ENCODE measurements around the gene ETHE1.
A peak's percentile ranks its signal among the peaks of the same experiment; 100 is the strongest.

ETHE1 gene

DNA sequence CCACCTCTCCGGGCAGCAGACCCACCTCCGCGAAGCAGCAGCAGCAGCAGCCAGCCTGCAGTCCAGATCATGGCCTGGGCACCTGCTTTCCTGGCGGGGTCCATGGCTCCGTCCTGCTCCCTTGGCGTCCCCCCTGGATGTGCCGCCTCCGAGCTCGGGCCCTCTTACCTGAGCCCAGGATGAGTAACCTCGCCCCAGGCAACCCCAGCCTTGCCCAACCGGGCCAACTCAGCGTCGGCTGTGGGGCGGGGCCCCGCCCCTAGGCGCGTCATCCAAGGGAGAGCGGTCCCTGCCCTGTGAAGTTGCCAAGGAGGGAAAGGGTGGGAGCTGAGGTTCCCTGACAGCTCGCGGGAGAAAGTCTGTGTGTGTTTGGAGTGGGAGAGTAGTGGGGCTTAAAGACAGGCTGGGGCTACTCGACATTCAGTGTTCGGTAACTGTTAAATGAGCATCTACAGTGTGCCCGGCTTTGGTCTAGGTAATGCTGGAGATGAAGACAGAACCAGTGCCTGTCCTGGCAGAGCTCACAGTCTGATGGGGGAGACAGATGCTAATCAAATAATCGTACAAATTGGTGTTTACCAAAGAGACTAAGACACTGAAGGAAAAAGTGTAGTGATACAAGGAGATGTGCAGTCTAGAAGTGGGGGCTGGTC, 61.4 kb downstream of the ETHE1 start, which contains the start of gene LYPD3:
Gene LYPD3 (minus strand): TSS at position 141 of the 653 bp plus-strand sequence. CDS start 37 bp downstream, at position 104.
- no peak for DNase-seq (ENCODE audit: low read depth in 2 of 2)

DNA sequence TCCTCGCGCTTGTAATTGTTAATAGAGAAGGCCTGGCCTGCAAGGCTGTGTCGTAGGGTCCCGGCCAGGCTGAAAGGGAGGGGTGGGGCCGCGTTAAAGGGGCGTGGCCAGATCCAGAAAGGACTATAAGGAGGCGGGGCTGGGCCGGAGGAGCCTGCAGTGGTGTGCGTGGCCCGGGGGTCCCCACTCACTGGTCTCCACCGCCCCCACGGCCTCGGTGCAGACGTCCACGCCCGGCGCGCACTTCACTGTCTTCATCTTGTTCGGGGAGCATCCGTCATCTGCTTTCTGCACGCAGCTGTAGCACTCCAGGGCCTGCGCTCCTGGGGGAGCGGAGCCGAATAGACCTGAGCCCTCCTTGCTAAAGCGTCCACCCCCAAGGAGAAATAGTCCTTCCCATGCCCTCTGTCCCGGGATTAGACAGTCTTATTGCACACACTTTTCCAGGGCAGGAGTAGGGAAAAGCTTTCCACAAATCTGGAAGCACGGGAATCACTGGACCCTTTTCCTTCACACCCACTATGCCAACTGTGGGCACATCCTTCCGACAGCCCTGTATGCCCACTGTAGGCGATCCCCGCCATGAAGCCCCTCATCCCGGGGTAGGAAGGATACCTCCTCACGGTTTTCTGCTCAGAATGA, 62.7 kb downstream of the ETHE1 start:
- DNase-seq (ENCODE audit: low read depth in 2 of 2), result peak; percentile 54 to 65

DNA sequence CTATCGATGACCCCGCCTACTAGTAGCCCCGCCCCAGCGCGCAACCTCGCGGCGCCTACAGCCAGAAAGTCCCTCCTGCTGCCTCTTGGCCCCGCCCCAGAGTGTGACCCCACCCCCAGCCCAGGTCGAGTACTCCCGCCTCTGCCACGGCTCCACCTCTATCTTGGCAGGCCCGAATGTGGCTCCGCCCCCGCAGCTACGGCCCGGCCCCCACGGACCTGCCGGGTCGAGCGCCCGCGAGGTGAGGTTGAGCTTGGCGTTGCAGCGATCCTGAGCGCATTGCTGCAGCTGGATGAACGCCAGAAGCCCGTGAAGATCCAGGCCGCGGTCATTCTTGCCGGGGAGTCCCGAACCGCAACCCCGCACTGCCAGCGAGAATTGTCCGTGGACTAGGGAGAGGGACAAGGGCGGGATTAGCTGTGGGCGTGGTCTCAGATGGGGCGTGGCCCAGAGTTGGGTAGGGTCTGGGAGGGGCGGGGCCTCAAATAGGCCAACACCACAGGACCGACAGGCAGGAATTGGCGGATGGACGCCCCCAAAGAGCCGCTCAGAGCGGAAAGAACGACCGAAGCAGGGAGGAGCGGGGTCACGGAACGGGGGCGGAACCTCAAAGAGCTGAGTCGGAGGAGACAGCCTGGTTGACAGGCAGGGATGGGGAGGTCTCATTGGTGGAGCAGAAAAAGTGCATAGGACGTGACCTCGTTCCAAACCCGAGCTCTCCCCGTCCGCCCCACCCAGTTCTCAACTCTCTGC, 63.4 kb downstream of the ETHE1 start:
- DNase-seq (ENCODE audit: low read depth in 2 of 2), result peak; percentile 99 to 100

DNA sequence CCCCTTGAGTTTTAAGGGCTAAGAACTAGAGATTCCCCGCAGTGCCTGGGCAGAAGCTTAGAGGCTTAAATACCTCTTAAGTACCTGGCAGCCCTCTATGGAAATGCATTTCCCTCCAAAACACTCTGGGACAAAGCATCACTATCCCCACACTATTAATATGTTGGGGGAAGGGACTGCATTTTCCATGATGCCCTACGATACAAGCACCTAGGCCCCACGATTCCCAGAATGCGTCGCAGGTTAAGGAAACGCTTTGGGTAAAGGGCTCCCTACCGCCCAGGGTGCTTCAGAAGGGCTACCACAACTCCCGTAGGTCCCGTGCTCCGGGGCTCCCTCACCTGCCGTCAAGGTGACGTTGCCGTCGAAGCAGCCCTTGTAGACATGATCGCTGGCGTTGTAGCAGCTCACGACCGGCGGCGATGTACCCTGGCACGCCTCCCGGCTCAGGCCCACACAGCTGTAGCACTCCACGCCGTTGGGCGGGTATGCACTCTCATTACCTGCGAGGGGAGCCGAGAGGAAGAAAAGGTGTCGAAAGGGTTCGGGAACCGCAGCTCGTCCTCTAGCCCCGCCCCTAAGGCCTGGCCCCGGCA, 64.1 kb downstream of the ETHE1 start:
- DNase-seq (ENCODE audit: low read depth in 2 of 2), result no peak

DNA sequence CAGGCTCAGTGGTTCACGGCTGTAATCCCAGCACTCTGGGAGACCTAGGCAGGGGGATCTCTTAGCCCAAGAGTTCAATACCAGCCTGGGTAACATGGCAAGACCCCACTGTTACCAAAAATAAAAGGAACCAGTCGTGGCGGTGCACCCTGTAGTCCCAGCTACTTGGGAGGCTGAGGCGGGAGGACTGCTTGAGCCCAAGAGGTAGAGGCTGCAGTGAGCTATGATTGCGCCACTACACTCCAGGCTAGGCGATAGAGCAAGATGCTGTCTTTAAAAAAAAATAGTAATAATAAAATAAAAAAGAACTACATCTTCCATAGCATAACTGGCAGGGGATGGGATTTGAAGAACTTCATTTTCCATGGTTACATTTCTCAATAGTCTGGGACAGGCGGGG, 64.6 kb downstream of the ETHE1 start:
- no peak for DNase-seq (ENCODE audit: low read depth in 2 of 2)

DNA sequence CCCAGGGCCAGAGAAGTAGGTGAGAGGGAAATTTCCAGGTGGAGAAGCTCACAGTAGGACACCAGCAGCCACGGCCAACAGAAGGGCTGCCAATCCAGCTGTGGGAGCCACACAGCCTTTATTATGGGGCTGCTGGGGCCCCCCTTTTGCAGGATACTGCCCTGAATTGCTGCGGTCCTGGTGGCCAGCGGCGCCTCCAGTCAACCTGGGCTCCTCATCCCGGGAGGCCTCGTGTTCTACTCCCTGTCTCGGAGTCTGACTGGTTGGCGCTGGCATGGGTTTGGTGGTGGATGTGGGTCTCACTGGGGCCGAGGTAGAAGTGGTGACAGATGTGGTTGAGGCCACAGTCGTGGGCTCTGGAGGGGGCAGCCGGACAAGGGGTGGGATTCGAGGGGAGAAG, 65.7 kb downstream of the ETHE1 start:
- DNase-seq (ENCODE audit: low read depth in 2 of 2), result no peak

DNA sequence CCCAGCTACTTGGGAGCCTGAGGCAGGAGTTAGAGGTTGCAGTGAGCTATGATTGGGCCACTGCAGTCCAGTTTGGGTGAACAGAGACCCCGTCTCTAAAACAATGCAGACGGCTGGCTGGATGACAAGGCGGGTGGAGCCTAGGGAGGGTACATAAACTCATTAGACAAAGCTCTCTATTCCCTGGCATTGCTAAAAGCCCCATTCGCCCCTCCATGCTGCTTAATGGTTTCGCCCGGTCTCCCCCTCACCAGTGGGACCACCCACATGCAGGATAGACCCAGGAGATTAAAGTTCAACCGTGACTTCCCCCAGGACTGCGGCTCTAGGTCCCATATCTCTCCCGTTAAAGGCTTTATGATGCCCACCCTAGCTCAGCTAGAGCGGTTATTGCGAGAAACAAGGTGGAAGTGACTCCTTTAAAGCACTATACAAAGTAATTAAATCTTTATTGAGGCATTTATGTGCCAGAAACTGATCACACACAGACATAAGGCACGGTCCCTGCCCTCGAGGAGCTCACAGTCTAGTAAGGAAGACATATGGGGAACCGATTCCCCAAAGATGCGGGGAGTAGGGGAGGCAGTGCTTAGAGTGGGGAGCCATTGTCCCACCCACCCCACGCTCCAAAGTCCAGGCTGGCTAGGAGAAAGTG, 66.5 kb downstream of the ETHE1 start:
- no peak for DNase-seq (ENCODE audit: low read depth in 2 of 2)

DNA sequence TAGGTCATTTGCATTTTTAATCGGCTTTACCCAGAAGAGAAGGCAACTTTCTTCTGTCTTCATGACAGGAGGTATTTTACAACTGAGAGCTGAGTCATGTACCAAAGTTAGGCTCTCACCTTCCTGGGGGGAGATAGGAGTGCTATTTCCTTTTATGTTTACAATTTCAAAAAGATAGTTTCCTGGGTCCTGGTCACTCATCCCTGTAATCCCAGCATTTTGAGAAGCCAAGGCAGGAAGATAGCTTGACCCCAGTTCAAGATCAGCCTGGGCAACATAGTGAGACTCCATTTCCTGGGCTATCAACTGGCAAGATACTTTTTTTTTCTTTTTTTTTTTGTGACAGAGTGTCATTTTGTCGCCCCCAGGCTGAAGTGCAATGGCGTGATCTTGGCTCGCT, 69.2 kb downstream of the ETHE1 start:
- DNase-seq (ENCODE audit: low read depth in 2 of 2), result no peak
